Measurements from ENCODE around the gene UBE2Q1.
A peak's percentile ranks its signal among the peaks of the same experiment; 100 is the strongest.

The UBE2Q1 gene

GRCh38 chr1:154575147-154575927 is 16.9 kb upstream of the UBE2Q1 start:
- H3K56ac ChIP-seq (ENCODE audit: low read length): no peak overlapping the region
- no peak overlapping the region for H3K9ac ChIP-seq (ENCODE audit: low read length)
- no peak overlapping the region for H4K8ac ChIP-seq (ENCODE audit: low read depth, low read length)
- H3K36me3 ChIP-seq (ENCODE audit: control insufficient read depth, insufficient read depth, low read length): peaks cover 7% of the 10 kb centered on the region
- no peaks in the 10 kb centered on the region for H3K4me1 ChIP-seq (ENCODE audit: control insufficient read depth, low read depth, low read length)
- no CpG with 5 or more reads among the region's 10 CpGs for WGBS (ENCODE audit: extremely low coverage, insufficient coverage, low lambda C conversion rate)
- H3K27ac ChIP-seq (ENCODE audit: low read depth, low read length): no peak overlapping the region
- no peak overlapping the region for H2BK5ac ChIP-seq (ENCODE audit: low read length)
- H2BK15ac ChIP-seq (replicated peaks; ENCODE audit: low read depth): no peak overlapping the region
- H3K4ac ChIP-seq (ENCODE audit: low read depth, low read length): no peak overlapping the region
- no peak overlapping the region for H3K4me3 ChIP-seq (ENCODE audit: low read length)
- no peak overlapping the region for H2BK120ac ChIP-seq (ENCODE audit: low read depth, low read length)
- no peak overlapping the region for H4K5ac ChIP-seq (ENCODE audit: low read length)
- H3K4me2 ChIP-seq (ENCODE audit: low read length): no peak overlapping the region
- no peak overlapping the region for H2AK5ac ChIP-seq (ENCODE audit: low read length)
- no peaks in the 10 kb centered on the region for H3K79me1 ChIP-seq (ENCODE audit: low read length)
- H3K23ac ChIP-seq (ENCODE audit: low read length): no peak overlapping the region
- no peaks in the 10 kb centered on the region for H3K79me2 ChIP-seq (ENCODE audit: control insufficient read depth, insufficient read depth, low read length)
- H3K27me3 ChIP-seq (ENCODE audit: insufficient read depth, low read length, poor library complexity): no peaks in the 10 kb centered on the region
- H3K18ac ChIP-seq (ENCODE audit: low read length): no peak overlapping the region
- DNase-seq: no peak

- no peak overlapping the region for H3K27ac ChIP-seq (ENCODE audit: low read depth, low read length)
- H2BK15ac ChIP-seq (replicated peaks; ENCODE audit: low read depth): no peak overlapping the region
- H3K4me3 ChIP-seq (ENCODE audit: low read length): no peak overlapping the region
- no peaks in the 10 kb centered on the region for H3K79me2 ChIP-seq (ENCODE audit: control insufficient read depth, insufficient read depth, low read length)
- H2BK5ac ChIP-seq (ENCODE audit: low read length): no peak overlapping the region
- no peak overlapping the region for H2BK120ac ChIP-seq (ENCODE audit: low read depth, low read length)
- H4K5ac ChIP-seq (ENCODE audit: low read length): no peak overlapping the region
- no peak overlapping the region for H3K18ac ChIP-seq (ENCODE audit: low read length)
- no peaks in the 10 kb centered on the region for H3K79me1 ChIP-seq (ENCODE audit: low read length)
- H2AK5ac ChIP-seq (ENCODE audit: low read length): no peak overlapping the region
- H3K23ac ChIP-seq (ENCODE audit: low read length): no peak overlapping the region
- no CpG with 5 or more reads among the region's 7 CpGs for WGBS (ENCODE audit: extremely low coverage, insufficient coverage, low lambda C conversion rate)
- no peaks in the 10 kb centered on the region for H3K4me1 ChIP-seq (ENCODE audit: control insufficient read depth, low read depth, low read length)
- H3K36me3 ChIP-seq (ENCODE audit: control insufficient read depth, insufficient read depth, low read length): peaks cover 5% of the 10 kb centered on the region
- peak; percentile 12 for DNase-seq
- H3K9ac ChIP-seq (ENCODE audit: low read length): no peak overlapping the region
- no peak overlapping the region for H3K4ac ChIP-seq (ENCODE audit: low read depth, low read length)
- H4K8ac ChIP-seq (ENCODE audit: low read depth, low read length): no peak overlapping the region
- no peak overlapping the region for H3K4me2 ChIP-seq (ENCODE audit: low read length)
- H3K27me3 ChIP-seq (ENCODE audit: insufficient read depth, low read length, poor library complexity): no peaks in the 10 kb centered on the region
- no peak overlapping the region for H3K56ac ChIP-seq (ENCODE audit: low read length)
Measured at GRCh38 chr1:154574716-154575115, 16.3 kb upstream of the UBE2Q1 start.

GRCh38 chr1:154573168-154573510 is 14.7 kb upstream of the UBE2Q1 start:
- no peak overlapping the region for H3K9ac ChIP-seq (ENCODE audit: low read length)
- no peaks in the 10 kb centered on the region for H3K27me3 ChIP-seq (ENCODE audit: insufficient read depth, low read length, poor library complexity)
- H2AK5ac ChIP-seq (ENCODE audit: low read length): no peak overlapping the region
- no peaks in the 10 kb centered on the region for H3K79me1 ChIP-seq (ENCODE audit: low read length)
- no peak overlapping the region for H3K4ac ChIP-seq (ENCODE audit: low read depth, low read length)
- no peak overlapping the region for H4K8ac ChIP-seq (ENCODE audit: low read depth, low read length)
- peaks cover 2% of the 10 kb centered on the region for H3K36me3 ChIP-seq (ENCODE audit: control insufficient read depth, insufficient read depth, low read length)
- H2BK5ac ChIP-seq (ENCODE audit: low read length): no peak overlapping the region
- H2BK120ac ChIP-seq (ENCODE audit: low read depth, low read length): no peak overlapping the region
- H3K23ac ChIP-seq (ENCODE audit: low read length): no peak overlapping the region
- no peaks in the 10 kb centered on the region for H3K79me2 ChIP-seq (ENCODE audit: control insufficient read depth, insufficient read depth, low read length)
- H3K4me2 ChIP-seq (ENCODE audit: low read length): no peak overlapping the region
- H3K18ac ChIP-seq (ENCODE audit: low read length): no peak overlapping the region
- no peaks in the 10 kb centered on the region for H3K4me1 ChIP-seq (ENCODE audit: control insufficient read depth, low read depth, low read length)
- no CpG with 5 or more reads among the region's 3 CpGs for whole genome bisulfite sequencing (ENCODE audit: extremely low coverage, insufficient coverage, low lambda C conversion rate)
- H3K27ac ChIP-seq (ENCODE audit: low read depth, low read length): no peak overlapping the region
- DNase-seq: no peak
- no peak overlapping the region for H3K56ac ChIP-seq (ENCODE audit: low read length)
- H2BK15ac ChIP-seq (replicated peaks; ENCODE audit: low read depth): no peak overlapping the region
- no peak overlapping the region for H3K4me3 ChIP-seq (ENCODE audit: low read length)
- H4K5ac ChIP-seq (ENCODE audit: low read length): no peak overlapping the region

- Histone ChIP-seq H4K8ac (ENCODE audit: low read depth, low read length) (no peak overlapping the region), H3K4me1 (ENCODE audit: control insufficient read depth, low read depth, low read length) (peaks cover 2% of the 10 kb centered on the region), H3K4me2 (ENCODE audit: low read length) (no peak overlapping the region), H3K4ac (ENCODE audit: low read depth, low read length) (no peak overlapping the region), H2AK5ac (ENCODE audit: low read length) (no peak overlapping the region), H3K79me1 (ENCODE audit: low read length) (no peaks in the 10 kb centered on the region), H4K5ac (ENCODE audit: low read length) (no peak overlapping the region), H3K79me2 (ENCODE audit: control insufficient read depth, insufficient read depth, low read length) (no peaks in the 10 kb centered on the region), H3K9ac (ENCODE audit: low read length) (no peak overlapping the region), H3K18ac (ENCODE audit: low read length) (no peak overlapping the region), H3K4me3 (ENCODE audit: low read length) (no peak overlapping the region), H2BK120ac (ENCODE audit: low read depth, low read length) (no peak overlapping the region), H3K27me3 (ENCODE audit: insufficient read depth, low read length, poor library complexity) (no peaks in the 10 kb centered on the region), H2BK5ac (ENCODE audit: low read length) (no peak overlapping the region), H3K56ac (ENCODE audit: low read length) (no peak overlapping the region), H2BK15ac (replicated peaks; ENCODE audit: low read depth) (no peak overlapping the region), H3K27ac (ENCODE audit: low read depth, low read length) (no peak overlapping the region), H3K23ac (ENCODE audit: low read length) (no peak overlapping the region), H3K36me3 (ENCODE audit: control insufficient read depth, insufficient read depth, low read length) (no peaks in the 10 kb centered on the region)
- peak; percentile 49 for DNase-seq
- no CpG with 5 or more reads among the region's 10 CpGs for WGBS (ENCODE audit: extremely low coverage, insufficient coverage, low lambda C conversion rate)
Measured at GRCh38 chr1:154572468-154573167, 14.2 kb upstream of the UBE2Q1 start.

GRCh38 chr1:154571964-154572288 is 13.5 kb upstream of the UBE2Q1 start:
- H3K27ac ChIP-seq (ENCODE audit: low read depth, low read length): no peak overlapping the region
- WGBS (ENCODE audit: extremely low coverage, insufficient coverage, low lambda C conversion rate): no CpG with 5 or more reads among the region's 29 CpGs

More at GRCh38 chr1:154571964-154572288, 13.5 kb upstream of the UBE2Q1 start:
- Histone ChIP-seq H3K4ac (ENCODE audit: low read depth, low read length) (no peak overlapping the region), H2BK5ac (ENCODE audit: low read length) (no peak overlapping the region), H3K4me3 (ENCODE audit: low read length) (no peak overlapping the region), H3K9ac (ENCODE audit: low read length) (no peak overlapping the region), H3K23ac (ENCODE audit: low read length) (no peak overlapping the region), H3K27me3 (ENCODE audit: insufficient read depth, low read length, poor library complexity) (no peaks in the 10 kb centered on the region), H3K4me1 (ENCODE audit: control insufficient read depth, low read depth, low read length) (peaks cover 4% of the 10 kb centered on the region), H3K36me3 (ENCODE audit: control insufficient read depth, insufficient read depth, low read length) (no peaks in the 10 kb centered on the region), H4K5ac (ENCODE audit: low read length) (no peak overlapping the region), H2AK5ac (ENCODE audit: low read length) (no peak overlapping the region), H3K79me2 (ENCODE audit: control insufficient read depth, insufficient read depth, low read length) (no peaks in the 10 kb centered on the region), H3K79me1 (ENCODE audit: low read length) (no peaks in the 10 kb centered on the region), H3K18ac (ENCODE audit: low read length) (no peak overlapping the region), H2BK120ac (ENCODE audit: low read depth, low read length) (no peak overlapping the region), H2BK15ac (replicated peaks; ENCODE audit: low read depth) (no peak overlapping the region), H4K8ac (ENCODE audit: low read depth, low read length) (no peak overlapping the region), H3K56ac (ENCODE audit: low read length) (no peak overlapping the region), H3K4me2 (ENCODE audit: low read length) (no peak overlapping the region)
- DNase-seq: no peak

Data from mesendoderm (in vitro differentiated cells).